ENCODE results near the gene SPACA7. TPM values are rescaled to one million over a fixed set of nuclear protein-coding genes. Genes with fewer than 3 reads are reported as not detected.

Gene SPACA7
- total and polyA plus RNA-seq, 9 of the 15 experiments (the other 6 are each of a cell fraction or from before 2014, with no cell fraction given): not detected

DNA sequence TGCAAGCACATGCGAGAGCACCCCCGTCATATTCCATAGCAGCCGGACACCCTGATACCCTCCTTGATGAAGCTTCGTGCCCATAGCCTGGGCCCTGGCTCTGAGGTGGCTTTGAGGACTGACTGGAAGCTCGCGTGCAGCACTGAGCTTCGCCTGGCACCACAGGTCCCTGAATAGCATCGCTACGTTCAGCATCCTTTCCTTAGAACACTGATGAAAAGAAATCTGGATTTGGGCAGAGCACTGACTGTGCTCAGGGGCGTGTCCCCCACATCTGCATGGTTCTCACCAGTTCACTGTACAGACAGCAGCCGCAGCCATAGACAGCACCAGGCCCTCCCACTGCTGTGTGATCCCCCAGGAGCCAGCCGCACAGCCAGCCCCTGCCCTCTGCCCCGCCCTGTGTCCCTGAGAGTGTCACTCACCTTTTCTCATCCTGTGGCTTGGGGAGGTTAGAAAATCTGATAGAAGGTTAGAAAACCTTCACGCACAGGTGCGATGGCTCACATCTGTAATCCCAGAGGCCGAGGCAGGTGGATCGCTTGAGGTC, 49.3 kb upstream of the SPACA7 start:
- Histone ChIP-seq H4K20me1 (replicated peaks; ENCODE audit: control insufficient read depth, insufficient read depth, low read length) (no peaks in the 10 kb centered on the region; the same call in 1 of the 2 replicates), H3K4me3 (no peak overlapping the region), H3K9ac (ENCODE audit: insufficient read depth in 1 of 2, low read depth in 2 of 2, low read length in 2 of 2) (no peak overlapping the region), H3K9me3 (replicated peaks; ENCODE audit: control insufficient read depth, insufficient read depth, low read depth, low read length) (no peaks in the 10 kb centered on the region), H3K4me2 (ENCODE audit: insufficient read depth, low read length) (no peak overlapping the region), H3K27ac (ENCODE audit: extremely low read depth, low read depth, low read length) (no peak overlapping the region), H2AFZ (ENCODE audit: low read depth, low read length) (no peak overlapping the region), H3K4me1 (replicated peaks in 1 of 2; ENCODE audit: control insufficient read depth in 2 of 2, insufficient read depth in 2 of 2, low read length in 2 of 2) (peaks cover 0 to 4% of the 10 kb centered on the region in 2 experiments; a peak in 1 of 5 replicates), H3K79me2 (ENCODE audit: control insufficient read depth, insufficient read depth, low read length) (no peaks in the 10 kb centered on the region), H3K9me1 (ENCODE audit: control insufficient read depth, insufficient read depth, low read length) (no peaks in the 10 kb centered on the region), H3K36me3 (ENCODE audit: control insufficient read depth, insufficient read depth, low read length) (no peaks in the 10 kb centered on the region), H3K27me3 (ENCODE audit: control insufficient read depth in 2 of 2, insufficient read depth in 2 of 2, low read length in 2 of 2) (peaks cover 5 to 51% of the 10 kb centered on the region in 2 experiments; a peak in 3 of 5 replicates)
- intact Hi-C loops (cut with micrococcal nuclease) (no loop called here), in situ Hi-C loops (cut with MboI) (loop anchor here (10.0 kb wide), 1 partner anchor 52 kb away; no protein-coding TSS in a partner anchor)
- POLR2A ChIA-PET: no interaction called here
- DNase-seq (ENCODE audit: extremely low read depth in 1 of 4, low spot score in 3 of 4) (no peak), FAIRE-seq (no peak), ATAC-seq (no peak)
- CTCF ChIA-PET (ENCODE audit: low intra/inter-chr PET ratio): no interaction called here
- 1% methylated on average over 10 of the region's 17 CpGs for WGBS (ENCODE audit: insufficient coverage, low coverage, missing lambda C conversion rate)
- TF ChIP-seq FOS (IDR thresholded peaks at IDR 0.05; ENCODE audit: extremely low read depth, insufficient read length): no peak
- no peak for TF ChIP-seq PRMT5 (CRISPR knock-in tag; IDR thresholded peaks at IDR 0.05)
- no peak for TF ChIP-seq TAL1 (IDR thresholded peaks at IDR 0.05)
- TF ChIP-seq ZNF311 (CRISPR knock-in tag; IDR thresholded peaks at IDR 0.05): no peak
- TF ChIP-seq NFYB (IDR thresholded peaks at IDR 0.05; ENCODE audit: extremely low read depth, insufficient read length): no peak
- no peak for TF ChIP-seq ZEB2 (IDR thresholded peaks at IDR 0.05)
- no peak for TF ChIP-seq PHF21A (IDR thresholded peaks at IDR 0.05; ENCODE audit: borderline replicate concordance, low read depth)
- TF ChIP-seq ZNF274 (IDR thresholded peaks at IDR 0.05; ENCODE audit: borderline replicate concordance, low read depth, low read length): no peak
- TF ChIP-seq, protein P1, sequence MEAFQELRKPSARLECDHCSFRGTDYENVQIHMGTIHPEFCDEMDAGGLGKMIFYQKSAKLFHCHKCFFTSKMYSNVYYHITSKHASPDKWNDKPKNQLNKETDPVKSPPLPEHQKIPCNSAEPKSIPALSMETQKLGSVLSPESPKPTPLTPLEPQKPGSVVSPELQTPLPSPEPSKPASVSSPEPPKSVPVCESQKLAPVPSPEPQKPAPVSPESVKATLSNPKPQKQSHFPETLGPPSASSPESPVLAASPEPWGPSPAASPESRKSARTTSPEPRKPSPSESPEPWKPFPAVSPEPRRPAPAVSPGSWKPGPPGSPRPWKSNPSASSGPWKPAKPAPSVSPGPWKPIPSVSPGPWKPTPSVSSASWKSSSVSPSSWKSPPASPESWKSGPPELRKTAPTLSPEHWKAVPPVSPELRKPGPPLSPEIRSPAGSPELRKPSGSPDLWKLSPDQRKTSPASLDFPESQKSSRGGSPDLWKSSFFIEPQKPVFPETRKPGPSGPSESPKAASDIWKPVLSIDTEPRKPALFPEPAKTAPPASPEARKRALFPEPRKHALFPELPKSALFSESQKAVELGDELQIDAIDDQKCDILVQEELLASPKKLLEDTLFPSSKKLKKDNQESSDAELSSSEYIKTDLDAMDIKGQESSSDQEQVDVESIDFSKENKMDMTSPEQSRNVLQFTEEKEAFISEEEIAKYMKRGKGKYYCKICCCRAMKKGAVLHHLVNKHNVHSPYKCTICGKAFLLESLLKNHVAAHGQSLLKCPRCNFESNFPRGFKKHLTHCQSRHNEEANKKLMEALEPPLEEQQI (IDR thresholded peaks at IDR 0.05): no peak
- TF ChIP-seq NR4A1 (CRISPR knock-in tag; IDR thresholded peaks at IDR 0.05): no peak
- no peak for TF ChIP-seq NR4A1 (tag; IDR thresholded peaks at IDR 0.05)
- TF ChIP-seq TBL1XR1 (IDR thresholded peaks at IDR 0.05; ENCODE audit: low read length in 2 of 2): no peak
- no peak for TF ChIP-seq ZNF79 (CRISPR knock-in tag; IDR thresholded peaks at IDR 0.05; ENCODE audit: low read depth)
- TF ChIP-seq SNRNP70 (optimal IDR thresholded peaks at IDR 0.05; ENCODE audit: low read depth, low read length): no peak
- TF ChIP-seq NRF1 (conservative IDR thresholded peaks at IDR 0.05 in 1 of 2, IDR thresholded peaks at IDR 0.05 in 1 of 2): no peak
- no peak for TF ChIP-seq PHB (CRISPR knock-in tag; IDR thresholded peaks at IDR 0.05)
- no TSS peak for BruUV-seq (replicated peaks)

Data from K562 (cell line).